ENCODE data around the gene MFSD1.

DNA sequence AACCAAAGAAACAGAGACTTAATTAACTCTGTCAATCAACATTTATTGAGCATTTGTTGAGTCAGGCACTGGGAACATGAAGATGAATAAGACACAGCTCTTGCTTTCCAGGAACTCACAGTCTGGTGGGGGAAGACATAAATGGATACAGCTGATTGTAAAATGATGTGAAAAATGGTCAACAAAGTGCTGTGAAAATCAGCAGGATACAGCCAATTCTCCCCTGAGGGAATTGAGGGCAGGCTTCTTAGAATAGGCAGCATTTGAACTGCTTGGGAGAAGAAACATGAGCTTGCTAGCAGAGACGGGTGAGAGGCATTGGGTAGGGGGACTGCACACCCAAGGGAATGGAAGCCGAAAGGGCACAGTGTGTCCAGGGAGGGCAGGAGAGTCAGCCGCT is 41.1 kb downstream of the MFSD1 start:
- TF ChIP-seq, protein P1, sequence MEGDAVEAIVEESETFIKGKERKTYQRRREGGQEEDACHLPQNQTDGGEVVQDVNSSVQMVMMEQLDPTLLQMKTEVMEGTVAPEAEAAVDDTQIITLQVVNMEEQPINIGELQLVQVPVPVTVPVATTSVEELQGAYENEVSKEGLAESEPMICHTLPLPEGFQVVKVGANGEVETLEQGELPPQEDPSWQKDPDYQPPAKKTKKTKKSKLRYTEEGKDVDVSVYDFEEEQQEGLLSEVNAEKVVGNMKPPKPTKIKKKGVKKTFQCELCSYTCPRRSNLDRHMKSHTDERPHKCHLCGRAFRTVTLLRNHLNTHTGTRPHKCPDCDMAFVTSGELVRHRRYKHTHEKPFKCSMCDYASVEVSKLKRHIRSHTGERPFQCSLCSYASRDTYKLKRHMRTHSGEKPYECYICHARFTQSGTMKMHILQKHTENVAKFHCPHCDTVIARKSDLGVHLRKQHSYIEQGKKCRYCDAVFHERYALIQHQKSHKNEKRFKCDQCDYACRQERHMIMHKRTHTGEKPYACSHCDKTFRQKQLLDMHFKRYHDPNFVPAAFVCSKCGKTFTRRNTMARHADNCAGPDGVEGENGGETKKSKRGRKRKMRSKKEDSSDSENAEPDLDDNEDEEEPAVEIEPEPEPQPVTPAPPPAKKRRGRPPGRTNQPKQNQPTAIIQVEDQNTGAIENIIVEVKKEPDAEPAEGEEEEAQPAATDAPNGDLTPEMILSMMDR (conservative IDR thresholded peaks at IDR 0.05), result no peak
- TF ChIP-seq EZH2 (IDR thresholded peaks at IDR 0.05; ENCODE audit: low read depth), result no peak

Data from PC-9 (cell line).